ENCODE data around the gene CHN1. TPM values are rescaled to one million over a fixed set of nuclear protein-coding genes. Genes with fewer than 3 reads are reported as not detected.

CHN1 gene
- polyA plus RNA-seq, 4 donors, result 2.0 to 7.8 (median 5.1) TPM

DNA sequence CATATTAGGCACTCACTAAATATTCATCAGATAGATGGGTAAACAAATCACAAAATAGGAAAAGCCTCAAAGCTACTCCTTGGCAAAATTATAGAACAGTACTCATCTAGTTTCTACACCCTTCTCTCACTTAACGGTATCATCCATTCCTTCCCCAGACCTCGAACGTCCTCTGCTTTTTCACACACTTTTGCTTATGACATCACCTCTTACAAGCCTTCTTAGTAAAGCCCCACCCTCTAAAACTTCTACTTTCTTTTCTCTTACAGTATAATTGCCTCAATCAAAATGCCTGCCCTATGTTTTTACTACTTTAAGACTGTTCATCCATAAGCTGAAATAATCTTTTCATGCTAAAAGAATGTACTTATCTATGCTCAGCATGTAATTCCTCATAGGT, 8.1 kb downstream of the CHN1 start:
- Histone ChIP-seq H3K4me3 (ENCODE audit: low read depth in 1 of 3, low read length in 3 of 3) (no peak overlapping the region), H3K4me1 (ENCODE audit: control insufficient read depth in 3 of 3, insufficient read depth in 2 of 3, low read depth in 1 of 3, low read length in 2 of 3) (peaks cover 0 to 3% (median 0%) of the 10 kb centered on the region in 3 donors), H3K27ac (ENCODE audit: low read depth in 1 of 3, low read length in 2 of 3) (no peak overlapping the region), H3K9me3 (ENCODE audit: control insufficient read depth in 2 of 2, insufficient read depth in 1 of 2, low read depth in 1 of 2, low read length in 1 of 2) (no peaks in the 10 kb centered on the region), H3K36me3 (ENCODE audit: control insufficient read depth in 3 of 3, insufficient read depth in 2 of 3, low read depth in 1 of 3, low read length in 3 of 3) (no peaks in the 10 kb centered on the region), H3K27me3 (ENCODE audit: control insufficient read depth in 3 of 3, insufficient read depth in 3 of 3, low read length in 3 of 3) (peaks cover 0 to 11% (median 0%) of the 10 kb centered on the region in 3 donors)
- 63 to 73% (median 66%) methylated on average over 3 of the region's 3 CpGs for WGBS, 3 donors
- no peak for DNase-seq
- FAIRE-seq, result no peak

DNA sequence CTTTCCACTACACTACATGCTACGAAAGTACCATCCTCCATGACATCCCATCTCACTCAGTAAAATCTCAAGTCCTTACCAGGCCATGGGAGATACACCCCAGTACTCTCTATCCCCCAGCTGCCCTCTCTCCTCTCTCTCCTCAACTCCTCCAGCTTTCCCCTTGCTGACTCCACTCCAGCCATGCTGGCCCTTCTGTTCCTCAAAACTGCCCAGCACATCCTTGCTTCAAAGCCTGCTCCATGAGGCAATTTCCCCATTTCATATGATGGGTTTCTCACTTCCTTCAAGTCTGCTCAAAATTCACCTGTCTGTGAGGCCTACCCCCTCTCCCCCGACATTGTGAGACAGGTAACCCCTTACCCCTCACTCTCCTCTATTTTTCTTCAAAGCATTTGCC, 8.6 kb downstream of the CHN1 start:
- no peak overlapping the region for H3K4me3 ChIP-seq (ENCODE audit: low read depth in 1 of 3, low read length in 3 of 3)
- no peak overlapping the region for H3K27ac ChIP-seq (ENCODE audit: low read depth in 1 of 3, low read length in 2 of 3)
- 86 to 94% (median 89%) methylated on average over 2 of the region's 2 CpGs for WGBS, 3 donors
- H3K9me3 ChIP-seq (ENCODE audit: control insufficient read depth in 2 of 2, insufficient read depth in 1 of 2, low read depth in 1 of 2, low read length in 1 of 2), result no peaks in the 10 kb centered on the region
- FAIRE-seq, result no peak
- no peak for DNase-seq
- no peaks in the 10 kb centered on the region for H3K36me3 ChIP-seq (ENCODE audit: control insufficient read depth in 3 of 3, insufficient read depth in 2 of 3, low read depth in 1 of 3, low read length in 3 of 3)
- peaks cover 0 to 3% (median 0%) of the 10 kb centered on the region in 3 donors for H3K4me1 ChIP-seq (ENCODE audit: control insufficient read depth in 3 of 3, insufficient read depth in 2 of 3, low read depth in 1 of 3, low read length in 2 of 3)
- peaks cover 0 to 6% (median 0%) of the 10 kb centered on the region in 3 donors for H3K27me3 ChIP-seq (ENCODE audit: control insufficient read depth in 3 of 3, insufficient read depth in 3 of 3, low read length in 3 of 3)

DNA sequence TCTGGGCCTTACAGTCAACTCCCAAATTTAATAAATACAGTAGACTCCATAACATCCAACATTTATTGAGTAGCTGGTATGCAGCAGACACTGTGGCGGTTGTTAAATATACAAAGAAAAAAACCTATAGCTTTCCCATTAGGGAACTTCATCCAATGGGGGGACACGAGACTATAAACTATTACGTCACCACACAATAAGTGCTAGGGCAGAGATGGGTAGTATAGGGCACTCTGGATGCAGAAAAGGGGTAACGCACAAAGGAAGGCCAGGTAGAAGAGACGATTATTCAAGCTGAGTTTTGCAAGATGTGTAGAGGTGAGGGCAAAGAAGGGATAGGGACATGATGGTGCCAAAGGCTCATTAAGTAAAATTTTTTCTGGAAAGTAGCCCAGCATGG, 10.8 kb downstream of the CHN1 start:
- H3K9me3 ChIP-seq (ENCODE audit: control insufficient read depth in 2 of 2, insufficient read depth in 1 of 2, low read depth in 1 of 2, low read length in 1 of 2), result no peaks in the 10 kb centered on the region
- FAIRE-seq (no peak), DNase-seq (no peak)
- H3K4me3 ChIP-seq (ENCODE audit: low read depth in 1 of 3, low read length in 3 of 3), result no peak overlapping the region
- peaks cover 0 to 3% (median 0%) of the 10 kb centered on the region in 3 donors for H3K4me1 ChIP-seq (ENCODE audit: control insufficient read depth in 3 of 3, insufficient read depth in 2 of 3, low read depth in 1 of 3, low read length in 2 of 3)
- WGBS, 3 donors, result 88 to 90% (median 90%) methylated on average over 5 of the region's 5 CpGs
- no peaks in the 10 kb centered on the region for H3K36me3 ChIP-seq (ENCODE audit: control insufficient read depth in 3 of 3, insufficient read depth in 2 of 3, low read depth in 1 of 3, low read length in 3 of 3)
- no peaks in the 10 kb centered on the region for H3K27me3 ChIP-seq (ENCODE audit: control insufficient read depth in 3 of 3, insufficient read depth in 3 of 3, low read length in 3 of 3)
- H3K27ac ChIP-seq (ENCODE audit: low read depth in 1 of 3, low read length in 2 of 3), result no peak overlapping the region

DNA sequence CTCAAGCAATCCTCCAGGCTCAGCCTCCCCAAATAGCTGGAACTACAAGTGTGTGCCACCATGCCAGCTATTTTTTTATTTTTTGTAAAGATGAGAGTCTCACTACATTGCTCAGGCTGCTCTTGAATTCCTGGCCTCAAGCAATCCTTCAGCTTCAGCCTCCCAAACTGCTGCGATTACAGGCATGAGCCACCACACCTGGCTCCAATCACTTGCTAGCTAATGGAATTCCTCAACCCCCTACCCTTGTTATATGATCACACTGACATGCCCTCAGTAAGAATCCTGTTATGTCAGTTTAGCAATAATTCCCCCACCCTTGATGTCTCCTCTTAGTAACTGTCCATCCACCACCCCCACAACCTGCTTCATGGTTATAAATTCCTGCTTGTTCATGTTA, 12.3 kb downstream of the CHN1 start:
- DNase-seq, result no peak
- no peak for FAIRE-seq
- no peak overlapping the region for H3K4me3 ChIP-seq (ENCODE audit: low read depth in 1 of 3, low read length in 3 of 3)
- no peaks in the 10 kb centered on the region for H3K36me3 ChIP-seq (ENCODE audit: control insufficient read depth in 3 of 3, insufficient read depth in 2 of 3, low read depth in 1 of 3, low read length in 3 of 3)
- no peaks in the 10 kb centered on the region for H3K9me3 ChIP-seq (ENCODE audit: control insufficient read depth in 2 of 2, insufficient read depth in 1 of 2, low read depth in 1 of 2, low read length in 1 of 2)
- H3K27ac ChIP-seq (ENCODE audit: low read depth in 1 of 3, low read length in 2 of 3), result no peak overlapping the region
- H3K27me3 ChIP-seq (ENCODE audit: control insufficient read depth in 3 of 3, insufficient read depth in 3 of 3, low read length in 3 of 3), result no peaks in the 10 kb centered on the region
- WGBS, 3 donors, result 98 to 100% (median 100%) methylated on average over 1 of the region's 1 CpG
- H3K4me1 ChIP-seq (ENCODE audit: control insufficient read depth in 3 of 3, insufficient read depth in 2 of 3, low read depth in 1 of 3, low read length in 2 of 3), result no peaks in the 10 kb centered on the region

DNA sequence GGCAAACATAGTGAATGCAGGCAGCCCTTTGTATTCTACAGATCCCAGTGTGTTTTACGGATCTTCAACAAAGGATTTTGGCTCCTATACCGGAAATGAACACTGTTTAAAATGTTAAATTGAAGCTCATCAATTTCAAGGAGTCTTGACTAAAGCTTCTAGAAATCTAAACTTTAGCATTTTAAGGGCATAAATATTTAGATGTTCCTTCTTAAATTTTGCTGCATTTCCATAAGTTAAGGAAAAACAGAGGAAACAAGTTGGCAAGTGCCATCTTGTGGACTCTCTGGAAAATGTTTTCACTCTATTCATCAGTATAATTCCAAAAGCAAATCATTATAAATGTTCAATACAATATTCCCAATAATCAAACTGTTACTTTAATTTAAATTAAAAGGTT, 19.6 kb downstream of the CHN1 start:
- H3K27me3 ChIP-seq (ENCODE audit: control insufficient read depth in 3 of 3, insufficient read depth in 3 of 3, low read length in 3 of 3), result no peaks in the 10 kb centered on the region
- H3K9me3 ChIP-seq (ENCODE audit: control insufficient read depth in 2 of 2, insufficient read depth in 1 of 2, low read depth in 1 of 2, low read length in 1 of 2), result no peaks in the 10 kb centered on the region
- FAIRE-seq (no peak), DNase-seq (peak in 1 of 2 donors; percentile 26)
- 68 to 82% (median 80%) methylated on average over 2 of the region's 2 CpGs for WGBS, 3 donors
- H3K4me1 ChIP-seq (ENCODE audit: control insufficient read depth in 3 of 3, insufficient read depth in 2 of 3, low read depth in 1 of 3, low read length in 2 of 3), result no peaks in the 10 kb centered on the region
- no peak overlapping the region for H3K4me3 ChIP-seq (ENCODE audit: low read depth in 1 of 3, low read length in 3 of 3)
- no peak overlapping the region for H3K27ac ChIP-seq (ENCODE audit: low read depth in 1 of 3, low read length in 2 of 3)
- H3K36me3 ChIP-seq (ENCODE audit: control insufficient read depth in 3 of 3, insufficient read depth in 2 of 3, low read depth in 1 of 3, low read length in 3 of 3), result no peaks in the 10 kb centered on the region

DNA sequence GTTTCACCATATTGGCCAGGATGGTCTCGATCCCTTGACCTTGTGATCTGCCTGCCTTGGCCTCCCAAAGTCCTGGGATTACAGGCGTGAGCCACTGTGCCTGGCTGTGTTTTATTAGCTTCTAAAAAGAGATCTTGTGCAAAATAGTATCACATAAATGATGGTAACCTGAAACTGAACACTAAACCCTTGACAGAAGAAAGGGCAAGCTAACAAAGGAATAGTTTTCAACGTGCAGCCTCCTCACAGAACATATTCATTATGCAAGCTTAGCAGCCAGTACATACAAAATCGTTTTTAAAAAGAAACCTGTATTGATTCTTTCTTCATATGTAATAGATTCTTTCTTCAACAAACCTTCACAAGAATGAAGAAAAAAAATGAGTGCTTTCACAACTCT, 20.6 kb downstream of the CHN1 start:
- no peak for DNase-seq
- H3K27me3 ChIP-seq (ENCODE audit: control insufficient read depth in 3 of 3, insufficient read depth in 3 of 3, low read length in 3 of 3), result no peaks in the 10 kb centered on the region
- no peak overlapping the region for H3K27ac ChIP-seq (ENCODE audit: low read depth in 1 of 3, low read length in 2 of 3)
- H3K36me3 ChIP-seq (ENCODE audit: control insufficient read depth in 3 of 3, insufficient read depth in 2 of 3, low read depth in 1 of 3, low read length in 3 of 3), result no peaks in the 10 kb centered on the region
- H3K4me3 ChIP-seq (ENCODE audit: low read depth in 1 of 3, low read length in 3 of 3), result no peak overlapping the region
- H3K4me1 ChIP-seq (ENCODE audit: control insufficient read depth in 3 of 3, insufficient read depth in 2 of 3, low read depth in 1 of 3, low read length in 2 of 3), result no peaks in the 10 kb centered on the region
- FAIRE-seq, result no peak
- H3K9me3 ChIP-seq (ENCODE audit: control insufficient read depth in 2 of 2, insufficient read depth in 1 of 2, low read depth in 1 of 2, low read length in 1 of 2), result no peaks in the 10 kb centered on the region
- WGBS, 3 donors, result 75 to 77% (median 75%) methylated on average over 4 of the region's 4 CpGs

DNA sequence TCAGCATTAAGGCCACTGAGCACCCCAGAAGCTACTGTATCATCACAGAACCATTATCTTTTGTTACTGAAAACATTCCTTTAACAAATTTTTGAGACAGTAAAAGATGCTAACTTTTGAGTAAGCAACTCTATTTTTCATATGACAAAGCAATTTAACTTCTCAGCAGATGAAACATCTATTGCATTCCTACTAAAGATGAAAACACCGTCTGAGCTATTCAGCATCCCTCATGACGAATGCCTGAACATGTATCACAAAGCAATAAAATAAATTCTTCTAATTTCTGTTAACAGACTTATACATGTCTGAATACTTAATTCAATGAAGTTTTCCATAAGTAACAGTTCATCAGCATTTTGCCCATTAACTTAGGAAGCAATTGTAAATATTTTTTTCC, 23.9 kb downstream of the CHN1 start:
- no peaks in the 10 kb centered on the region for H3K27me3 ChIP-seq (ENCODE audit: control insufficient read depth in 3 of 3, insufficient read depth in 3 of 3, low read length in 3 of 3)
- H3K4me3 ChIP-seq (ENCODE audit: low read depth in 1 of 3, low read length in 3 of 3), result no peak overlapping the region
- H3K27ac ChIP-seq (ENCODE audit: low read depth in 1 of 3, low read length in 2 of 3), result no peak overlapping the region
- FAIRE-seq, result no peak
- DNase-seq, result no peak
- H3K36me3 ChIP-seq (ENCODE audit: control insufficient read depth in 3 of 3, insufficient read depth in 2 of 3, low read depth in 1 of 3, low read length in 3 of 3), result no peaks in the 10 kb centered on the region
- H3K9me3 ChIP-seq (ENCODE audit: control insufficient read depth in 2 of 2, insufficient read depth in 1 of 2, low read depth in 1 of 2, low read length in 1 of 2), result no peaks in the 10 kb centered on the region
- 76 to 83% (median 79%) methylated on average over 2 of the region's 2 CpGs for WGBS, 3 donors
- no peaks in the 10 kb centered on the region for H3K4me1 ChIP-seq (ENCODE audit: control insufficient read depth in 3 of 3, insufficient read depth in 2 of 3, low read depth in 1 of 3, low read length in 2 of 3)

DNA sequence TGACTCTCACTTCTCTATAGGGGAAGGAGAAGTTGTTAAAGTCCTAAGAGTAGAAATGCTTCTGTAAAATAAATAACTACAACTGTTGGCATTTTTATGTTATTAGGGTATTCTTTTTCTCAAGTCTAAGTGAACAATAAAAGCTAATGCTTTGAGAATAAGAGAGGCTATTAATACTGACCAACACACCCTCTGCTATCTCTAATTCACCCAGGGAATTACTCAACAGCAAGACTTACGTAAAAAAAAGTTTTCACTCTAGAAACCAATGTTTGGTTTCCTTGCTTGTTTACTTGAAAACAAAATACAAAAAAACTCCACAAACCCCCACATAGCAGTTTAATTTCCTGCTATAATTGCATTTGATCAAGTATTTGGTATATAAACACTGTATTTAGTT, 25.2 kb downstream of the CHN1 start:
- 81 to 88% (median 86%) methylated on average over 1 of the region's 1 CpG for WGBS, 3 donors
- Histone ChIP-seq H3K4me1 (ENCODE audit: control insufficient read depth in 3 of 3, insufficient read depth in 2 of 3, low read depth in 1 of 3, low read length in 2 of 3) (no peaks in the 10 kb centered on the region), H3K4me3 (ENCODE audit: low read depth in 1 of 3, low read length in 3 of 3) (no peak overlapping the region), H3K27me3 (ENCODE audit: control insufficient read depth in 3 of 3, insufficient read depth in 3 of 3, low read length in 3 of 3) (no peaks in the 10 kb centered on the region), H3K36me3 (ENCODE audit: control insufficient read depth in 3 of 3, insufficient read depth in 2 of 3, low read depth in 1 of 3, low read length in 3 of 3) (no peaks in the 10 kb centered on the region), H3K9me3 (ENCODE audit: control insufficient read depth in 2 of 2, insufficient read depth in 1 of 2, low read depth in 1 of 2, low read length in 1 of 2) (no peaks in the 10 kb centered on the region), H3K27ac (ENCODE audit: low read depth in 1 of 3, low read length in 2 of 3) (no peak overlapping the region)
- DNase-seq (no peak), FAIRE-seq (no peak)

DNA sequence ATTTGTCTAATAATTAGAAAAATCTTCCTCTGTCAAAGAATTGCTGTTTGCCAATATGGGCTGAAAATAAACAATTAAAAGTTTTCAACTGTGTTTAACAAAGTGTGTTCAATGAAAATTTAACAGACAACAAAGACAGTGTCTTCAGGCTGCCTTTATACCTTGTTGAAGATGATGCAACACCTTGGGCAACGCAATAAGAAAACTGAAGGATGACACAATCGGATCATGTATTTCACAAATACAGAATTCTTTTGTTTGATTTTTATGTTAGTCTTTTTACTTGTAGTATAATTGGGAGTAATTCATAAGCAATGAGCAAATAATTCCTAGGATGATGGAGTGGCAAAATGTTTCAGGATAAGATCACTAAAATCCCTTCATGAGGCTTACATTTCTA, 27.8 kb downstream of the CHN1 start:
- FAIRE-seq (no peak), DNase-seq (no peak)
- no peaks in the 10 kb centered on the region for H3K36me3 ChIP-seq (ENCODE audit: control insufficient read depth in 3 of 3, insufficient read depth in 2 of 3, low read depth in 1 of 3, low read length in 3 of 3)
- H3K9me3 ChIP-seq (ENCODE audit: control insufficient read depth in 2 of 2, insufficient read depth in 1 of 2, low read depth in 1 of 2, low read length in 1 of 2), result no peaks in the 10 kb centered on the region
- no peaks in the 10 kb centered on the region for H3K27me3 ChIP-seq (ENCODE audit: control insufficient read depth in 3 of 3, insufficient read depth in 3 of 3, low read length in 3 of 3)
- no peak overlapping the region for H3K27ac ChIP-seq (ENCODE audit: low read depth in 1 of 3, low read length in 2 of 3)
- H3K4me3 ChIP-seq (ENCODE audit: low read depth in 1 of 3, low read length in 3 of 3), result no peak overlapping the region
- peaks cover 0 to 4% (median 2%) of the 10 kb centered on the region in 3 donors for H3K4me1 ChIP-seq (ENCODE audit: control insufficient read depth in 3 of 3, insufficient read depth in 2 of 3, low read depth in 1 of 3, low read length in 2 of 3)
- 94 to 95% (median 95%) methylated on average over 2 of the region's 2 CpGs for WGBS, 3 donors
